D721Med (cell line): ENCODE data around the gene ZDHHC14.
"Not testable (repeated sequence)": the region's sequence is repeated elsewhere in the genome, so short reads cannot be mapped to it uniquely, and the experiment has no call there.

Source experiments
- DNase-seq: peaks from one replicate; pipeline ENCODE4 v3.0.0; 2011; ENCODE audit warnings: low spot score; ENCODE audit not compliant: insufficient read length
- FAIRE-seq: peaks from 2 replicates; lab custom pipeline; 2011; peaks lifted over from hg19 to GRCh38; lab: Jason Lieb, UNC
- TF ChIP-seq, protein P1 (sequence below): IDR thresholded peaks from 2 replicates; pipeline ENCODE4 v1.5.1; 2012; ENCODE audit warnings: mild to moderate bottlenecking, control low read depth; ENCODE audit not compliant: insufficient read depth; ENCODE audit errors: missing control alignments

ZDHHC14 gene

GRCh38 chr6:157461000-157461915 lies 80.3 kb downstream of the ZDHHC14 start:
- FAIRE-seq (no peak), DNase-seq (no peak)
- TF ChIP-seq, protein P1, sequence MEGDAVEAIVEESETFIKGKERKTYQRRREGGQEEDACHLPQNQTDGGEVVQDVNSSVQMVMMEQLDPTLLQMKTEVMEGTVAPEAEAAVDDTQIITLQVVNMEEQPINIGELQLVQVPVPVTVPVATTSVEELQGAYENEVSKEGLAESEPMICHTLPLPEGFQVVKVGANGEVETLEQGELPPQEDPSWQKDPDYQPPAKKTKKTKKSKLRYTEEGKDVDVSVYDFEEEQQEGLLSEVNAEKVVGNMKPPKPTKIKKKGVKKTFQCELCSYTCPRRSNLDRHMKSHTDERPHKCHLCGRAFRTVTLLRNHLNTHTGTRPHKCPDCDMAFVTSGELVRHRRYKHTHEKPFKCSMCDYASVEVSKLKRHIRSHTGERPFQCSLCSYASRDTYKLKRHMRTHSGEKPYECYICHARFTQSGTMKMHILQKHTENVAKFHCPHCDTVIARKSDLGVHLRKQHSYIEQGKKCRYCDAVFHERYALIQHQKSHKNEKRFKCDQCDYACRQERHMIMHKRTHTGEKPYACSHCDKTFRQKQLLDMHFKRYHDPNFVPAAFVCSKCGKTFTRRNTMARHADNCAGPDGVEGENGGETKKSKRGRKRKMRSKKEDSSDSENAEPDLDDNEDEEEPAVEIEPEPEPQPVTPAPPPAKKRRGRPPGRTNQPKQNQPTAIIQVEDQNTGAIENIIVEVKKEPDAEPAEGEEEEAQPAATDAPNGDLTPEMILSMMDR = no peak

- FAIRE-seq = no peak
- TF ChIP-seq, protein P1 = no peak
- no peak for DNase-seq
Observed at GRCh38 chr6:157462956-157463742, 82.2 kb downstream of the ZDHHC14 start.

DNA sequence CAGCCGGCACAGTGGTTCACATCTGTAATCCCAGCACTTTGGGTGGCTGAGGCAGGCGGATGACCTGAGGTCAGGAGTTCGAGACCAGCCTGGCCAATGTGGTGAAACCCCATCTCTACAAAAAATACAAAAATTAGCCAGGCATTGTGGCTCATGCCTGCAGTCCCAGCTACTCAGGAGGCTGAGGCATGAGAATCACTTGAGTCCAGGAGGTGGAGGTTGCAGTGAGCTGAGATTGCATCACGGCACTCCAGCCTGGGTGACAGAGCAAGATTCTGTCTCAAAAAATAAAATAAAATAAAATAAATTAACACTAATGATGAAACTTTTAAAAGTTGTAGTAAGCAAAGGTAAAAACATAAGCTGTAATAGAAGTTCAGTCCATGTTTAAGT lies 82.7 kb downstream of the ZDHHC14 start:
- FAIRE-seq, DNase-seq: not testable (repeated sequence)

DNA sequence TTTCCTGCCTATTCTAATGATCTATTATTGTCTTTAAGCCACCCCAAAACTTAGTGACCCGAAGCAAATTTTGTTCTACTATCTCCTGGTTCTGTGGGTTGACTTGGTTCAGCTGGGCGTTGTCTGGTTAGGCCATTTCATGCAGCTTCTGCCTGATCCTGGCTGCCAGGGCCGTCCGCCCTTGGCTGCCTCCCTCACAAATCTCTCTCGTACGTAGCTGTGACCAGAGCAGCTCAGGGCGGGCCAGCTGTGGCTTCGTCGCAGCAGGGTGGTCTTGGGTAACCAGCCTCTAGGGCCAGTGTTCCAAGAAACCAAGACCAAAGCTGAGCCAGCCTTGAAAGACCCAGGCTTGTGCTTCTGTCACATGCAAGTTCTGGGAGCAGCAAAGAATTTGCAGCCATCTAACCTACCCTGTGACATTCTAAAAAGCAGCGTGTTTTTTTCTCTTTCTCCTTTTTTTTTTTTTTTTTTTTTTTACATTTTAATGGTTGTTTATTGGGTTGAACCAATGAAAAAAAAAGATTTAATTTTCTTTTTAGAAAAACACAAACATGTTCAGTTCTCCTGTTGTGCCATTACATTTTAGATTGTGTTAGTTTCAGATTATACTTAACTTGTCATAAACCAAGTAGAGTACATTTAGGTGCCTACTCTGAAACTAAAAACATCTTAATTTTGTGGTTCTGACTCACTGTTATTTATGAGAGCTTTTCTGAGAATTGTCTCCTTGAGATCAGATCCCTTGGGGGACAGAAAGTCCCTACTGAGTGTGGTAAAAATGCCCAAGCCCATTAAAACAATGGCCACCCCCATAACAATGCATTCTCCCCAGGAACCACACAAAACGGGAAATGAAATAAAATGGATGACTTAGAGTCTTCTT lies 83.9 kb downstream of the ZDHHC14 start:
- DNase-seq (no peak), FAIRE-seq (no peak)
- TF ChIP-seq, protein P1 = no peak

GRCh38 chr6:157466342-157466648 lies 85.3 kb downstream of the ZDHHC14 start:
- DNase-seq (no peak), FAIRE-seq (no peak)
- TF ChIP-seq, protein P1 = no peak

DNA sequence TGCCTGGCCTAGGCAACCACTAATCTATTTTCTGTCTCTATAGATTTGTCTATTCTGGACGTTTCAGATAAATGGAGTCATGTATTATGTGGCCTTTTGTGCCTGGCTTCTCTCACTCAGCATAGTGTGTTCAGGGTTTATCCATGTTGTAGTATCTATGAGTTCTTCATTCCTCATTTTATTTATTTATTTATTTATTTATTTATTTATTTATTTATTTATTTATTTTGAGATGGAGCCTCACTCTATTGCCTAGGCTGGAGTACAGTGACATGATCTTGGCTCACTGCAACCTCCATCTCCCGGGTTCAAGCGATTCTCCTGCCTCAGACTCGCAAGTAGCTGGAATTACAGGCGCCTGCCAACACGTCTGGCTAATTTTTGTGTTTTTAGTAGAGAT lies 86.3 kb downstream of the ZDHHC14 start:
- FAIRE-seq, DNase-seq: not testable (repeated sequence)

- DNase-seq = no peak
- FAIRE-seq = no peak
- TF ChIP-seq, protein P1 = no peak
Observed at GRCh38 chr6:157468054-157468453, 87.1 kb downstream of the ZDHHC14 start.
